GM21515 (cell line): ENCODE measurements around the gene STX16.

Source experiments
- ATAC-seq: cut with Tn5 transposase; IDR thresholded peaks from one replicate; pipeline ENCODE4 v1.9.1; 2021; ENCODE audit not compliant: unreplicated experiment

Gene STX16

DNA sequence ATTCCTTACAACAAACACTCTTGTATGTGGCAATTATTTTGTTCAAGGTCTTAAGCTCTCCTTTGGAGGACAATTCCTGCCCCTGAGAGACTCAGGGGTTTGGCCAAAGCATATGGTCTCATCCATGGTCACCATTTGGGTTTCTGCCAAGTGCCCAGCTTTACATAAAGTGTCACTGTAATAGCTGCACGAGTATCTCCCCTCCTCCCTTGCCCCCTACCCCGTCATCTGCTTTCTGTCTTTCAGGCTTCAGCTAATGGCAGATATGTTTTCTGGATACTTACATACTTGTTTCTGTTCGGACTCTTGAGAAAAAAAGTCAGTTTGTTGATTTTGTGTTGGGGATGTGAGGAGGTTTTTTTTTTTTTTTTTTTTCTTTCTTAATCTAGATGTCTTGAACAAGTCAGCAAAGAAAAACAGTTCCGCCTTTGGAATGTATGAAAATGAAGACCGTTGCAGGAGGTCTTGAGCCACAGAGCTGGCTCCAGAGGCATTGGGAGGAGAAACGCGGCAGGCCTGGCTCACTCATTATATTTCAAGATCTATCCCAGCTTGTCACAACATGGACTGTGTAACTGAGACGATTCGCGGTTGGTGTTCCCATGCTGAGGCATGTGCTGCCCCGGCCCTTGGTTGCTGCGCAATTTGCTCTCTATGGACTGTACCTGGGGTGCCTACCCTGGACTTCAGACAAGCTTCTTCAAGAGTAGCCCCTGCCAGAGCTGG is 32.6 kb upstream of the STX16 start:
- no peak for ATAC-seq

DNA sequence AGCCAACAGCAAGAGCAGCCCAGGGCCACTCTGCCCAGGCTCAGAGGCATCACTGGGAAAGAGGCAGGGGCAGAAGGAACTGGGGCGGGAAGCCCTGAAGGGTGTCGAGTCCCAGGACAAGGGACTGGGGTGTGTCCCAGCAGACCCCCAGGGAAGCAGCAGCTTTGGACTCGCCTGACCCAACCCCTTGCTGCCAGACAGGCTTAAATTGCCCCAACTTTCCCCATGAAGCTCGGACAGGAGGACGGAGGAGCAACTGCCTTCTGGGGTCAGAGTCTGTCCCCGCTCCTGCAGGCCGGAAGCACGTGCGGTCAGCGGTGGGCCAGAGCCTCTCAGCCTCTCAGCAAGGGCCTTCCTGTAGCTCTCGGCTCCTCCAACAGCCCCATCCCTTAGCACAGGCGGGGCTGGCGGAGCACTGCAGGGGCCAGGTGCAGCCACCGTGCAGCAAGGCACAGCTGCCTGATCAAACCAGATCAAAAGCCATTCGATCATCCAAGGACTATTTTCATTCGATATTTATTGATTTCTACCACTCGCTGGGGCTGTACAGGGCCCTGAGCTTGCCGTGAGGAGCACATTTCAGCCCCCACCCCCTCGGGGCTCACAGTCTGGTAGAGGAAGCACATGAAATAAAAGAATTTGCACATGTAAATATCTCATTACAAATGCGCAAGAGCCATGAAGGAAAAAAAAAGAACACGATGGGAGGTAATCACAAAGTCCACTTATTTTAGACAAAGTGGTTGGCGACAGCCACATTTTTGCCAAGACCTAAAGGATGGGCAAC is 31.8 kb upstream of the STX16 start:
- no peak for ATAC-seq

DNA sequence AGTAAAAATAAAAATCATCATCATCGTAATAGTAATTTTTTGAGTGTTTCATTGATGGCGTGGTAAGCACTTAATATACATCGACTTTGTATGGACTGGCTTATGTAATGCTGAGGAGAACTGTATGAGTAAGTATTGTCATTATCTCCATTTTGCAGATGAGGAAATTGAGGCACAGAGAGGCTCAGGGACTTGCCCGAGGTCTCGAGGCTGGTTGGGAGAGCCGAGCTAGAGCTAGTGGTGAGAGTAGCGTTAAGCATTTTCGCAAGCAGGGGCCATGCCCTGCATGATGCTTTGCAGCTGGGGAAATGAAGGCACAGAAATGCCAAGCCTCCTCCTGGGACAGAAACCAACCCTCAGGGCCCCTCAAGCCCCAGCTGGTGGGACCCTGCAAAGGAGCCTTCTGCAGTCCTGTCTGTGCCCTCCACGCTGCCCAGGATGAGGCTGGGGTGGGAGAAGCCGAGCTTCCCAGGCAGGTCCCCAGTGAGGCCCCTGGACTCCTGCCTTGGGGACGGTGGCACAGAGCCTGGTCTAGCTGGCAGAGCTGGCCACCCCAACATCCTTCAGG is 31.1 kb upstream of the STX16 start:
- ATAC-seq: no peak

- no peak for ATAC-seq
Observed at GRCh38 chr20:58621906-58622548, 29.1 kb upstream of the STX16 start.

- ATAC-seq: no peak
Observed at GRCh38 chr20:58622671-58623578, 28.2 kb upstream of the STX16 start.

GRCh38 chr20:58623579-58624473 is 27.3 kb upstream of the STX16 start:
- ATAC-seq: no peak

DNA sequence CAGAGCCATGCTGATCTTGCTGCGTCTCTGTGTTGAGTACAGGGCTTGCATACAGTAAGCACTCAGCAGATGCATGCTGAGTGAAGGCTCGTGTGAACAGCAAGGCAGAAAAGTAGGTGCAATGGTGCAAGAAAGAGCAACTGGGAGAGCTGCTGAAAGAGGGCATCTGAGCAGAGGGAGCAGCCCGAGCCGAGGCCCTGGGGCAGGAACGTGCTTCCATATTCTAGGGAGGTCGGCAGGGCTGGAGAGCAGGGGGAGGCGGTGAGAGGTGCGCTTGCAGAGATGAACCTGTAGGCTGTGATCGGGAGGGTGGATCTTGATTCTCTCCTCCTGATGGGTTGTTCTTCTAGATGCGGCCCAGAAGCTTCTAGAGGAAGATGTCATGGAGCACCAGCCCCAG is 26.4 kb upstream of the STX16 start:
- ATAC-seq: no peak

DNA sequence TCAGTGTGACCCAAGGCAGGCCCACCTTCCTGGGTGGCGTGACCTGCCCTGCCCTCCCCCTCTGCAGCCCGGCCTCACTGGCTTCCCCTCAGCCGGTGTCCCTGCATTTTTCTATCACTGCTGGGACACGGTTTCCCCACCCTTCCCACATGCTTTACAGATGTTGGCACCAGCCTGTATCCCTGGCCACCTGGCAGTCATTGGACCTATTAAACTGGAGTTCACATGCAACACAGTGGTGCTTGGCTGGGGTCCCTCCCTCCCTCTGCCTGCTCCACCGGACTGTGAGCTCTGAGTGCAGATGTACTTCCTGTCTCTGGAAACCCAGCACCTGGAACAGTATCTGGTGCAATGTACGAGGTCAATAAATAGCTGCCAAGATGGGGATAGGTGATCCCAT is 25.5 kb upstream of the STX16 start:
- no peak for ATAC-seq

- no peak for ATAC-seq
Observed at GRCh38 chr20:58626051-58626450, 25.0 kb upstream of the STX16 start.

DNA sequence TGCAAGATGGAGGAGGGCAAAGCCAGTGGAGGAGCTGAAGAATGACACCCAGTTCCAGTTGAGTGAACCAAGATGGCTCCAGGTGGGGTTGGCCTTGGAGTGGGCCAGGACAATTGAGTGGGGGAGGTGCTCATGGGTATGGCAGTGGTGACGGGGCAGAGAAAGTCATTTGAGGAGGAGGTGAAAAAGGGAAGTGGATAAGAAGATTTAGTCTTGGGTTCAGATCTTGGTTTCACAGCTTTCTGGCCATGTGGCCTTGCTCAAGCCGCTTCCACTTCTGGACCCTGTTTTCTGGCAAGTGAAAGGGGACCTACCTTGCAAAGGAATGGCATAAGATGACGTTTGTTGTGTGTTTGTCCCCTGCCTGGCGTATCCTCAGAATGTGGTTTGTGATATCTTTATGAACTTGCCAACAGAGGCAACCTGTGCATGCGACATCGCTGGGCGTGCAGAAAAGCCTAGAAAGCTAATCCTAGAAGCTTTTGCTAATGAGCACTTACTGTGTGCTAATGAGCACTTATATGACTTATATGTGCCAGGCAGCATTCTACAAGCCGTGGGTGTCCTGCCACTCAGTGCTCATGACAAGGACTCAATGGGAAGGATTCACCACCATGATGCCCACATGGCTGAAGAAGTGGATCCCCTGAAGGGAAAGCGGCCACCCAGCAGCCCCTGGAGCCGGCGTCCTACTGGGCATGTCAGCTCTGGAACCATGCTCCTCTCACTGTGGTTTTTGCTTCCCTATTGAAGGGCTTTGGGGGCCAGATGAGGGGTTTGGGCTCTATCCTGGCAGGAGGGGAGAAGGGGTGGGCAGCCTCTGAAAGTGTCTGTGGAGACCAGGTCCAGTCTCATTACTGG is 23.6 kb upstream of the STX16 start:
- no peak for ATAC-seq

DNA sequence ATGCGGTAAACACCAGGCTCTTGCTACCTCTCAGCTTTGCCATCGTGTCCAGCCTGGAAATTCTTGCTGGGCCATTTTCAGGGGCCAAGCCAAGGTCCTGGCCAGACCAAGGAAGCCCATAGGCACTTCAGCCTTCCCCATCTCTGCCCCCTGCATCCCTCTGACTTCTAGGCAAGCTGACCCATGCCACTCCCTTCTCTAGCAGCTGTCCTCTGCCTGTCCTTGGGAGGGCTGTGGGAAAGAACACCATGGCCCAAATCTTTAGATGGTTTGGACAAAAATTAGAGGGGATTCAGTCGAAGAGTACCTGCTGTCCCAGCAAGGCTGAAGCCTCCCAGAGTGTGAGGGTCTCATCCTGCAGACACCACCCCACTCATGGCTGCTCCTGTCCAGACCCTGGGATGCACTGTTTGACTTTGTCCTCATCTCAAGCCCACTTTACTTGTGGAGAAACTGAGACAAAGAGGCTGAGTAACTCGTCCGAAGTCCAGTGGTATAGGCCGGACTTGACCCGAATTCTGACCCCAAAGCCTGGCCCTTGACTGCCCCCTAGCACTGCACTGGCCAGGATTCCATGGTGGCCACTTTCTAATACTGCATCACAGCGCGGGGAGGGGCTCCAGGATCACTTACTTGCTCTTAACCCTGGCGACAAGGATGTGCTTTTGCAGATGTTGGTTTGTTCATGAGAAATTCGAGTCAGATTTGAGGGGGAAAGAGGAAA is 22.4 kb upstream of the STX16 start:
- ATAC-seq: no peak

GRCh38 chr20:58629215-58629580 is 21.9 kb upstream of the STX16 start:
- no peak for ATAC-seq

DNA sequence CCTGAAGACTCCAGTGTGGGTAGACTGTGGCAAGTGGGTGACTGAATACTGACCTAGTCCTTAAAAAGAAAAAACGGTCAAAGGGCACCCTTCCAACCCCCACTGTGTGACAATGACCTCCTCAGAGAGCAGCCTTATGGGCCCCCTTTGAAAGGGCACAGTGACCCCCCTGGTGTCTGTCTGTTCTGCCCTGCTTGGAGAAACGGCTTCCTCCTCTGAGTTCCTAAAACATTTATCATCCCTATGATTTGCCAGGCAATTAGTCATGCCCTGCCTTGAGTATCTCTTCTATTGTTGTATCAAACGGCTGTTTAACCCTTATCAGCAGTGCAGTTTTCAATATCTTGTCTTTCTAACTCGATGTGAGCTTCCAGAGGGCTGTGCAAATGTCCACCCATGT is 21.0 kb upstream of the STX16 start:
- ATAC-seq: no peak

GRCh38 chr20:58633161-58634053 is 17.7 kb upstream of the STX16 start:
- no peak for ATAC-seq

GRCh38 chr20:58634059-58634458 is 17.0 kb upstream of the STX16 start:
- no peak for ATAC-seq

- no peak for ATAC-seq
Observed at GRCh38 chr20:58634521-58635278, 16.4 kb upstream of the STX16 start.
